ENCODE measurements around the gene FAM120B. TPM values are rescaled to one million over a fixed set of nuclear protein-coding genes. Genes with fewer than 3 reads are reported as not detected.

Gene FAM120B
- total and polyA plus RNA-seq, 2 donors (not counting 1 experiment from before 2014, with no cell fraction given), result 14.4 to 19.3 TPM

DNA sequence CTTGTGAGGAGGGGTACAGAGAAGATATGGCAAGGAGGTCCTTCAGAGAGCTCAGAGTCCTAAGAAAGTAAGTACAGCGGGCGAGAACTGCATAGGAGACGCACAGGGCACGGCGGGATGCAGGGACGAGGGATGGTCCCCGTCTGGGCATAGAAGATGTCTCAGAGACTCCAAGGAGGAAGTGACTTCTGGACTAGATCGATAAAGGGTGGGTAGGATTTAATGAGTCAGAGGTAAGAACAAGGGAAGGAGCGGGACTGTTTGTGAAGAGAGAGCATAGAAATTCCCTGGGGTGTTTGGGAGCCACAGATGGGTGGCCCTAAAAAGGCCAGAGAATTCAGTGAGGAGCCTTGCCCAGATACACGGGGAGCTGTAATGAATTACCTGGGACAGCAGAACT is 69.1 kb downstream of the FAM120B start:
- TF ChIP-seq, protein P1, sequence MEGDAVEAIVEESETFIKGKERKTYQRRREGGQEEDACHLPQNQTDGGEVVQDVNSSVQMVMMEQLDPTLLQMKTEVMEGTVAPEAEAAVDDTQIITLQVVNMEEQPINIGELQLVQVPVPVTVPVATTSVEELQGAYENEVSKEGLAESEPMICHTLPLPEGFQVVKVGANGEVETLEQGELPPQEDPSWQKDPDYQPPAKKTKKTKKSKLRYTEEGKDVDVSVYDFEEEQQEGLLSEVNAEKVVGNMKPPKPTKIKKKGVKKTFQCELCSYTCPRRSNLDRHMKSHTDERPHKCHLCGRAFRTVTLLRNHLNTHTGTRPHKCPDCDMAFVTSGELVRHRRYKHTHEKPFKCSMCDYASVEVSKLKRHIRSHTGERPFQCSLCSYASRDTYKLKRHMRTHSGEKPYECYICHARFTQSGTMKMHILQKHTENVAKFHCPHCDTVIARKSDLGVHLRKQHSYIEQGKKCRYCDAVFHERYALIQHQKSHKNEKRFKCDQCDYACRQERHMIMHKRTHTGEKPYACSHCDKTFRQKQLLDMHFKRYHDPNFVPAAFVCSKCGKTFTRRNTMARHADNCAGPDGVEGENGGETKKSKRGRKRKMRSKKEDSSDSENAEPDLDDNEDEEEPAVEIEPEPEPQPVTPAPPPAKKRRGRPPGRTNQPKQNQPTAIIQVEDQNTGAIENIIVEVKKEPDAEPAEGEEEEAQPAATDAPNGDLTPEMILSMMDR (conservative IDR thresholded peaks at IDR 0.05 in 1 of 2, IDR thresholded peaks at IDR 0.05 in 1 of 2; ENCODE audit: low read depth in 1 of 2, low read length in 2 of 2), result no peak
- TF ChIP-seq EZH2 (IDR thresholded peaks at IDR 0.05; ENCODE audit: low read length, missing control alignments), result no peak
- no peak overlapping the region for H2AFZ ChIP-seq (ENCODE audit: low read length)
- H3K4me1 ChIP-seq (ENCODE audit: control insufficient read depth, extremely low read depth, insufficient read depth, low read length), result no peaks in the 10 kb centered on the region
- H4K20me1 ChIP-seq (ENCODE audit: control insufficient read depth, extremely low read depth, insufficient read depth, low read length), result no peaks in the 10 kb centered on the region
- H3K4me3 ChIP-seq (replicated peaks in 1 of 4; ENCODE audit: control extremely low read depth in 1 of 4, insufficient read depth in 1 of 4, low read depth in 3 of 4, low read length in 4 of 4), result no peak overlapping the region
- DNase-seq (ENCODE audit: low read depth in 2 of 2), result no peak
- no peak overlapping the region for H3K9ac ChIP-seq (ENCODE audit: insufficient read depth, low read length)
- no peak overlapping the region for H3K4me2 ChIP-seq (ENCODE audit: extremely low read depth, insufficient read depth, low read length)
- H3K79me2 ChIP-seq (ENCODE audit: control insufficient read depth, insufficient read depth, low read length), result no peaks in the 10 kb centered on the region
- H3K27me3 ChIP-seq (ENCODE audit: control insufficient read depth, insufficient read depth, low read length), result no peaks in the 10 kb centered on the region
- no peak overlapping the region for H3K27ac ChIP-seq (ENCODE audit: insufficient read depth, low read length)
- no peaks in the 10 kb centered on the region for H3K36me3 ChIP-seq (ENCODE audit: control insufficient read depth, insufficient read depth, low read length)
- no peaks in the 10 kb centered on the region for H3K9me3 ChIP-seq (ENCODE audit: control insufficient read depth, insufficient read depth, low read depth, low read length)

DNA sequence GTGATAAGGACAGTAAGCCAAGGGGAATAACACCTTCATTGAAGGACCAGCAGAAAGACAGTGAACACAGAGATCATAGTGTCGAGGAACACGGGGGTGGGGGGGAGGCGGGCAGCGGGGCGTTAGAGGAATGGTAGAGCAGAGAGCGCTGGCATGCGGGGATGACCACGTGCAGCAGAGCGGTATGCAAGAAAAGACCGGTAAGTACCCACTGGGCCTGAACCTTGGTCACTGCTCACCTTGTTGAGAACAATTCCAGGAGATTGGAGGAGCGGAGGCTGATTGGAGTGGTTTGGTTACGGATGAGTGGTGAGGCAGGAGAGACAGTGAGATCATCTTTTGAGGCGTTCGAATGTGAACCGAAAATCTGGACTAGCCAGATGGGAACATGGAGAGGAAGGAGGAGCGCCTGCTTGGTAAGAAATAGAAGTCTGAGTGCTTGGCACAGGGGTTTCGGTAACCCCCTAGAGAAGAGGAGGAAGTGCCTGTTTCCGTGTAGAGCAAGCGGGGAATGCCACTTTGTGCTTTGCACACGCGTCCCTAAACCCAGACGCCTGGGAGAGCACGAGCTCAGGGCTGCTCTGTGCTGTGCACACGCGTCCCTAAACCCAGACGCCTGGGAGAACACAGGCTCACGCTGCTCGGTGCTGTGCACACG is 70.0 kb downstream of the FAM120B start:
- Histone ChIP-seq H3K27ac (ENCODE audit: insufficient read depth, low read length) (no peak overlapping the region), H3K4me3 (replicated peaks in 1 of 4; ENCODE audit: control extremely low read depth in 1 of 4, insufficient read depth in 1 of 4, low read depth in 3 of 4, low read length in 4 of 4) (no peak overlapping the region), H3K4me2 (ENCODE audit: extremely low read depth, insufficient read depth, low read length) (no peak overlapping the region), H3K79me2 (ENCODE audit: control insufficient read depth, insufficient read depth, low read length) (no peaks in the 10 kb centered on the region), H3K4me1 (ENCODE audit: control insufficient read depth, extremely low read depth, insufficient read depth, low read length) (no peaks in the 10 kb centered on the region), H3K27me3 (ENCODE audit: control insufficient read depth, insufficient read depth, low read length) (no peaks in the 10 kb centered on the region), H3K9me3 (ENCODE audit: control insufficient read depth, insufficient read depth, low read depth, low read length) (no peaks in the 10 kb centered on the region), H4K20me1 (ENCODE audit: control insufficient read depth, extremely low read depth, insufficient read depth, low read length) (no peaks in the 10 kb centered on the region), H3K36me3 (ENCODE audit: control insufficient read depth, insufficient read depth, low read length) (no peaks in the 10 kb centered on the region), H2AFZ (ENCODE audit: low read length) (no peak overlapping the region), H3K9ac (ENCODE audit: insufficient read depth, low read length) (no peak overlapping the region)
- no peak for DNase-seq (ENCODE audit: low read depth in 2 of 2)
- TF ChIP-seq, protein P1 (conservative IDR thresholded peaks at IDR 0.05 in 1 of 2, IDR thresholded peaks at IDR 0.05 in 1 of 2; ENCODE audit: low read depth in 1 of 2, low read length in 2 of 2), result no peak
- no peak for TF ChIP-seq EZH2 (IDR thresholded peaks at IDR 0.05; ENCODE audit: low read length, missing control alignments)

DNA sequence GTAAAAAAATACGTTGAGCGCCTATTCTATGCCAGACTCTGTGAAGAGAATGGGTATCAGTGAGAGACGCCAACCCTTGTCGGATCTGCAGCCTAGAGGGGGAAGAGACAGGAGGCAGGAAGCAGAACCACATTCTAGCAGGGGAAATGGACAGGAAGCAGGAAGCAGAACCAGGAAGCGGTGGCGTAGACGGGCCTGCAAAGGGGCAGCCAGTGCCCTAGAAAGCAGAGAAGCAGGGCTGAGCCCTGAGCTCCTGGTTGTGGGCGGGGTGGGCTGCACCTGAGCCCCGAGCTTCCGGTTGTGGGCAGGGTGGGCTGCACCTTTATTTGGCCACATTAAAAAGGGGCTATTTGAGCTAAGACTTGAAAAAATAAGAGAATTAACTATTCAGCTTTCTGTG is 71.9 kb downstream of the FAM120B start:
- no peaks in the 10 kb centered on the region for H3K27me3 ChIP-seq (ENCODE audit: control insufficient read depth, insufficient read depth, low read length)

More for the DNA sequence above, 71.9 kb downstream of the FAM120B start:
- no peak overlapping the region for H3K27ac ChIP-seq (ENCODE audit: insufficient read depth, low read length)
- no peak overlapping the region for H3K4me2 ChIP-seq (ENCODE audit: extremely low read depth, insufficient read depth, low read length)
- no peaks in the 10 kb centered on the region for H3K4me1 ChIP-seq (ENCODE audit: control insufficient read depth, extremely low read depth, insufficient read depth, low read length)
- no peak overlapping the region for H3K9ac ChIP-seq (ENCODE audit: insufficient read depth, low read length)
- H3K36me3 ChIP-seq (ENCODE audit: control insufficient read depth, insufficient read depth, low read length), result no peaks in the 10 kb centered on the region
- TF ChIP-seq, protein P1 (conservative IDR thresholded peaks at IDR 0.05 in 1 of 2, IDR thresholded peaks at IDR 0.05 in 1 of 2; ENCODE audit: low read depth in 1 of 2, low read length in 2 of 2), result no peak
- no peak for TF ChIP-seq EZH2 (IDR thresholded peaks at IDR 0.05; ENCODE audit: low read length, missing control alignments)
- no peaks in the 10 kb centered on the region for H3K79me2 ChIP-seq (ENCODE audit: control insufficient read depth, insufficient read depth, low read length)
- no peaks in the 10 kb centered on the region for H3K9me3 ChIP-seq (ENCODE audit: control insufficient read depth, insufficient read depth, low read depth, low read length)
- no peak overlapping the region for H2AFZ ChIP-seq (ENCODE audit: low read length)
- H4K20me1 ChIP-seq (ENCODE audit: control insufficient read depth, extremely low read depth, insufficient read depth, low read length), result no peaks in the 10 kb centered on the region
- H3K4me3 ChIP-seq (replicated peaks in 1 of 4; ENCODE audit: control extremely low read depth in 1 of 4, insufficient read depth in 1 of 4, low read depth in 3 of 4, low read length in 4 of 4), result no peak overlapping the region
- no peak for DNase-seq (ENCODE audit: low read depth in 2 of 2)
